Measurements from ENCODE around the gene PANK3. TPM values are rescaled to one million over a fixed set of nuclear protein-coding genes. Genes with fewer than 3 reads are reported as not detected.

Gene PANK3
- total RNA-seq, 1 donor from 2014 or later = 71.4 TPM

DNA sequence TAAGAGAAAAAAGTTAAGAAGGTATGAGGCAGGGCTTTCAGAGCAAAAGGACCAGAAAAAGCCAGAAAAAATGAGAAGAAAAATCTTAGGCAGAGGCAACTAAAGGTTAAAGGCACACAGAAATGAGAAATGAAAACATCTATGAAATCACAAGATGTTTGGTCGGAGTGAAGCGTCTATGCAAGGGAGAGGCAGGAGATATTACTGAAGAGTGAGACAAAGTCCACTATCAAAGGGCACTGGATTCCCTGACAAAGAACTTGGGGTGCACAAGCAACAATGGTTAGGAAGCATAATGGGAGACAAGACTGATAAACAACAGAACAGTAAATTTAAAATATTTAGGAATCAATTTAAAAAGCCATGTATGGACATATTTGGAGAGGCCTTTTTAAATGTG lies 16.9 kb downstream of the PANK3 start:
- Histone ChIP-seq H3K36me3 (ENCODE audit: control insufficient read depth, insufficient read depth, low read length) (no peaks in the 10 kb centered on the region), H3K4me3 (ENCODE audit: low read depth, low read length) (no peak overlapping the region), H3K27me3 (ENCODE audit: control insufficient read depth, insufficient read depth, low read length) (no peaks in the 10 kb centered on the region)
- no peak for DNase-seq (ENCODE audit: low read depth)
- TF ChIP-seq, protein P1, sequence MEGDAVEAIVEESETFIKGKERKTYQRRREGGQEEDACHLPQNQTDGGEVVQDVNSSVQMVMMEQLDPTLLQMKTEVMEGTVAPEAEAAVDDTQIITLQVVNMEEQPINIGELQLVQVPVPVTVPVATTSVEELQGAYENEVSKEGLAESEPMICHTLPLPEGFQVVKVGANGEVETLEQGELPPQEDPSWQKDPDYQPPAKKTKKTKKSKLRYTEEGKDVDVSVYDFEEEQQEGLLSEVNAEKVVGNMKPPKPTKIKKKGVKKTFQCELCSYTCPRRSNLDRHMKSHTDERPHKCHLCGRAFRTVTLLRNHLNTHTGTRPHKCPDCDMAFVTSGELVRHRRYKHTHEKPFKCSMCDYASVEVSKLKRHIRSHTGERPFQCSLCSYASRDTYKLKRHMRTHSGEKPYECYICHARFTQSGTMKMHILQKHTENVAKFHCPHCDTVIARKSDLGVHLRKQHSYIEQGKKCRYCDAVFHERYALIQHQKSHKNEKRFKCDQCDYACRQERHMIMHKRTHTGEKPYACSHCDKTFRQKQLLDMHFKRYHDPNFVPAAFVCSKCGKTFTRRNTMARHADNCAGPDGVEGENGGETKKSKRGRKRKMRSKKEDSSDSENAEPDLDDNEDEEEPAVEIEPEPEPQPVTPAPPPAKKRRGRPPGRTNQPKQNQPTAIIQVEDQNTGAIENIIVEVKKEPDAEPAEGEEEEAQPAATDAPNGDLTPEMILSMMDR (IDR thresholded peaks at IDR 0.05; ENCODE audit: insufficient read depth, low read length, poor library complexity, severe bottlenecking) = no peak

DNA sequence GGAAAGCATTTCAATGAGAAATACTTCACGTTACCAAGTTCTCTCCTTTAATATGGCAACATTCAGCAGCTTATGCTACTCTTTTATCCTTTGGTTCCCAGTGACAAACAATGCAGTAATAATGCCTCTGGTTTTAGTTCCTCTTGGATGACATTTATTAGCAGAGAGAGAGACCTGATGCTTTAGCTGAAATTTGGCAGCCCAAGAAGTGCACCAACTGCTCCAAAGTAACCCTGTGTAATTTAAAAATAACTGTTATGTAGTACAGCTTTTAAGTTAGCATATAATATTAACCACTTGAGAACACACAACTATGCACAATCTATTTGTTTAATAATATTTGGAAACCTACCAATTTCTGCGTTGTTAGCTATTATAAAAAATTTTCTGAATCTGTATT lies 21.8 kb downstream of the PANK3 start:
- TF ChIP-seq, protein P1 (IDR thresholded peaks at IDR 0.05; ENCODE audit: insufficient read depth, low read length, poor library complexity, severe bottlenecking) = no peak
- no peak for DNase-seq (ENCODE audit: low read depth)
- Histone ChIP-seq H3K4me3 (ENCODE audit: low read depth, low read length) (no peak overlapping the region), H3K36me3 (ENCODE audit: control insufficient read depth, insufficient read depth, low read length) (no peaks in the 10 kb centered on the region), H3K27me3 (ENCODE audit: control insufficient read depth, insufficient read depth, low read length) (no peaks in the 10 kb centered on the region)

DNA sequence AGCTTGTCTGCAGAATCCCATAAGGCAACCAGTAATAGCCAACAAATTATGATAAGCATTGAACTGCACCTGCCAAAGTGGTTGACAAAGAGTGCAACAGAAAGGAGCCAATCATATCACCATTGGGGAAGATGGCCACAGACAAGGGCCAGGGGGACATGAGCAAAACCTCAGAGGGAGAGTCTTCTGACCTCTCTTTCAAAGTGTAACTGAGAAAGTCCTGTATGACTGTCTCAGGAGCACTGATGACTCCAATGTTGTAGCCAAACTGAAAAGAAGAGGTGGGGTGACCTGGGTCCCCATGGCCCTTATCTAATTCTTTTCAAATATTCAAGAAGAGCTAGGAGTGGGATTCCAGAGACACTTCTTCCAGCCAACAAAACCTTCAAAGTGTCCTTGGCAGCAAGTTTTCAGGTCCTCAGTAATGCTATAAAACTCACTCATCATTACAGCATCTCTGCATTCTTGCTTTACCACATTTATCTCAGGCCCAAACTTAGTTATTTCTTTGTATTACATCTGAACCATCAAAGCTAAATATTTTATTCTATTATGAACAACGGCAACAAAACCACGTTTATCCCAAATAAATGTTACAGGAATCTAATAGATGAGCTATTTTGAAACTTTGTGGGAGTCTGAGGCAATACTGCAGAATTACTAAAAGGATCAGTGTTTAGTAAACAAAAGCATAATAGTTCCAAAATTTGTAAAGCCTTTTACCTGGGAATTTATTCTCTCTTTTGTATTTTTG lies 25.6 kb downstream of the PANK3 start:
- Histone ChIP-seq H3K4me3 (ENCODE audit: low read depth, low read length) (no peak overlapping the region), H3K27me3 (ENCODE audit: control insufficient read depth, insufficient read depth, low read length) (no peaks in the 10 kb centered on the region), H3K36me3 (ENCODE audit: control insufficient read depth, insufficient read depth, low read length) (no peaks in the 10 kb centered on the region)
- no peak for DNase-seq (ENCODE audit: low read depth)
- TF ChIP-seq, protein P1 (IDR thresholded peaks at IDR 0.05; ENCODE audit: insufficient read depth, low read length, poor library complexity, severe bottlenecking) = no peak

DNA sequence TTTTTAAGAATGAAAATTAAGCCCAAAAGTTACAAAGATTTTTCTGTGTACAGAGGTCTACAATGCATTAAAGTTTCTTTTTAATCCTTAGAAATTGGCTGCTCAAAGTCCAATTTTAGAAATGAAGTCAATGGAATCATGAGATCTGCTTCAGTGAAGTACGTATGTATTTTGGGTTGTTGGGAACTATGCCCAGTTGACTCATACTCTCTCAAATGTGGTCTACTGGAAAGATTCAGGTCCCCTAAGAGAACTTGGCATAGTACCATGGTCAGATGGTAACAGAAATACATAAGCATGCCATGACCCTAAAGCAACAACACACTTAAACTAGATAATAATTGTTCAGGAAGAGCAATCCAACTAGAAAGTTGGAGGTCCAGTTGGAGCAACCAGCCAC lies 27.0 kb downstream of the PANK3 start:
- no peak for DNase-seq (ENCODE audit: low read depth)
- H3K27me3 ChIP-seq (ENCODE audit: control insufficient read depth, insufficient read depth, low read length) = no peaks in the 10 kb centered on the region
- TF ChIP-seq, protein P1 (IDR thresholded peaks at IDR 0.05; ENCODE audit: insufficient read depth, low read length, poor library complexity, severe bottlenecking) = no peak
- H3K36me3 ChIP-seq (ENCODE audit: control insufficient read depth, insufficient read depth, low read length) = no peaks in the 10 kb centered on the region
- no peak overlapping the region for H3K4me3 ChIP-seq (ENCODE audit: low read depth, low read length)

DNA sequence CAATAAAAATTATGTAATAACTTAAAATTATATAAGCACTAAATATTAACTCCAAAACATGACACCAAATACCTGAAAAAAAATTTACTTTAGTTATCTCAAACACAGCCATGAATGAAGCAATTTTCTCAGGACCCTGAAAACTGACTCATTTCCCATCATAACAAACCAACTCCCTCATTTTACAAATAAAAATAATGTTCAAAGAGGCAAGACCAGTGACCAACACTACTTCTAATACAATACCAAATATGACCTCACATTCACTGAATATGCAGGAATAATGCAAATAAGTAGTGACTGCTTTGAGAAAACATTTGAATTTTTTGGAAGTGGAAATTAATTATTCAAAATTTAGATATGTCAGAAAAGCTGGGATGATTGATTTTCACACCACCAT lies 28.5 kb downstream of the PANK3 start:
- TF ChIP-seq, protein P1 (IDR thresholded peaks at IDR 0.05; ENCODE audit: insufficient read depth, low read length, poor library complexity, severe bottlenecking) = no peak
- Histone ChIP-seq H3K4me3 (ENCODE audit: low read depth, low read length) (no peak overlapping the region), H3K27me3 (ENCODE audit: control insufficient read depth, insufficient read depth, low read length) (no peaks in the 10 kb centered on the region), H3K36me3 (ENCODE audit: control insufficient read depth, insufficient read depth, low read length) (no peaks in the 10 kb centered on the region)
- DNase-seq (ENCODE audit: low read depth) = no peak

DNA sequence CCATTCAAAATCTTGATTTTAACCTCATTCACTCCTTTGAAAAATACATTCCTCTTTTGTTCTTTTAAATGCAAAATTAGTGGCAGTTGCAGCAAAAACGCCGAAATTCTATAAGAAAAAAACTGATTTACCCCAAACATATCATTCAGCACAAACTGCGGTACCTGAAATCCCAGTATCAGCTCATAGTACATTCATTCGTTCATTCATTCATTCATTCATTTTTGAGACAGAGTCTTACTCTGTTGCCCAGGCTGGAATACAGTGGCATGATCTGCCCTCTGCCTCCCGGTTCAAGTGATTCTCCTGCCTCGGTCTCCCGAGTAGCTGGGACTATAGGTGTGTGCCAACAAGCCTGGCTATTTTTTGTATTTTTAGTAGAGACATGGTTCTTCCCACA lies 29.6 kb downstream of the PANK3 start:
- H3K4me3 ChIP-seq (ENCODE audit: low read depth, low read length) = no peak overlapping the region
- DNase-seq (ENCODE audit: low read depth) = no peak
- no peaks in the 10 kb centered on the region for H3K36me3 ChIP-seq (ENCODE audit: control insufficient read depth, insufficient read depth, low read length)
- TF ChIP-seq, protein P1 (IDR thresholded peaks at IDR 0.05; ENCODE audit: insufficient read depth, low read length, poor library complexity, severe bottlenecking) = no peak
- no peaks in the 10 kb centered on the region for H3K27me3 ChIP-seq (ENCODE audit: control insufficient read depth, insufficient read depth, low read length)

All from kidney epithelial cell (primary cell).